ENCODE measurements around the gene MOXD1.

Gene MOXD1

GRCh38 chr6:132418235-132418965 lies 17.1 kb upstream of the MOXD1 start:
- Histone ChIP-seq H3K4me3 (IDR thresholded peaks at IDR 0.05; ENCODE audit: insufficient read depth, low read depth, low read length) (no peak overlapping the region), H3K27me3 (ENCODE audit: insufficient read depth, low read depth) (no peaks in the 10 kb centered on the region), H3K36me3 (ENCODE audit: insufficient read depth) (no peaks in the 10 kb centered on the region), H3K9ac (no peak overlapping the region), H3K4me1 (ENCODE audit: low read depth, poor library complexity, severe bottlenecking) (no peaks in the 10 kb centered on the region), H2AFZ (ENCODE audit: low read depth) (no peak overlapping the region), H4K20me1 (ENCODE audit: insufficient read depth) (no peaks in the 10 kb centered on the region), H3K79me2 (ENCODE audit: insufficient read depth, low read depth) (no peaks in the 10 kb centered on the region), H3K27ac (no peak overlapping the region), H3K4me2 (no peak overlapping the region)
- no peak for TF ChIP-seq CTCF (conservative IDR thresholded peaks at IDR 0.05; ENCODE audit: low read depth, low read length)

- Histone ChIP-seq H3K4me2 (no peak overlapping the region), H4K20me1 (ENCODE audit: insufficient read depth) (no peaks in the 10 kb centered on the region), H3K27ac (no peak overlapping the region), H3K36me3 (ENCODE audit: insufficient read depth) (no peaks in the 10 kb centered on the region), H3K4me3 (IDR thresholded peaks at IDR 0.05; ENCODE audit: insufficient read depth, low read depth, low read length) (no peak overlapping the region), H3K9ac (no peak overlapping the region), H3K27me3 (ENCODE audit: insufficient read depth, low read depth) (no peaks in the 10 kb centered on the region), H3K4me1 (ENCODE audit: low read depth, poor library complexity, severe bottlenecking) (no peaks in the 10 kb centered on the region), H2AFZ (ENCODE audit: low read depth) (no peak overlapping the region), H3K79me2 (ENCODE audit: insufficient read depth, low read depth) (no peaks in the 10 kb centered on the region)
- no peak for TF ChIP-seq CTCF (conservative IDR thresholded peaks at IDR 0.05; ENCODE audit: low read depth, low read length)
Measured at GRCh38 chr6:132414761-132415160, 13.5 kb upstream of the MOXD1 start.

GRCh38 chr6:132414322-132414721 lies 13.0 kb upstream of the MOXD1 start:
- no peaks in the 10 kb centered on the region for H3K27me3 ChIP-seq (ENCODE audit: insufficient read depth, low read depth)

GRCh38 chr6:132413499-132413802 lies 12.2 kb upstream of the MOXD1 start:
- TF ChIP-seq CTCF (conservative IDR thresholded peaks at IDR 0.05; ENCODE audit: low read depth, low read length), result no peak
- Histone ChIP-seq H3K27ac (no peak overlapping the region), H2AFZ (ENCODE audit: low read depth) (no peak overlapping the region)

More at GRCh38 chr6:132414322-132414721, 13.0 kb upstream of the MOXD1 start:
- H3K4me2 ChIP-seq, result no peak overlapping the region
- H3K4me3 ChIP-seq (IDR thresholded peaks at IDR 0.05; ENCODE audit: insufficient read depth, low read depth, low read length), result no peak overlapping the region
- TF ChIP-seq CTCF (conservative IDR thresholded peaks at IDR 0.05; ENCODE audit: low read depth, low read length), result no peak
- H3K4me1 ChIP-seq (ENCODE audit: low read depth, poor library complexity, severe bottlenecking), result no peaks in the 10 kb centered on the region
- no peaks in the 10 kb centered on the region for H4K20me1 ChIP-seq (ENCODE audit: insufficient read depth)
- no peak overlapping the region for H3K9ac ChIP-seq
- no peak overlapping the region for H2AFZ ChIP-seq (ENCODE audit: low read depth)
- H3K27ac ChIP-seq, result no peak overlapping the region
- no peaks in the 10 kb centered on the region for H3K79me2 ChIP-seq (ENCODE audit: insufficient read depth, low read depth)
- no peaks in the 10 kb centered on the region for H3K36me3 ChIP-seq (ENCODE audit: insufficient read depth)

More at GRCh38 chr6:132413499-132413802, 12.2 kb upstream of the MOXD1 start:
- Histone ChIP-seq H3K4me2 (no peak overlapping the region), H3K27me3 (ENCODE audit: insufficient read depth, low read depth) (no peaks in the 10 kb centered on the region), H3K9ac (no peak overlapping the region), H4K20me1 (ENCODE audit: insufficient read depth) (no peaks in the 10 kb centered on the region), H3K79me2 (ENCODE audit: insufficient read depth, low read depth) (no peaks in the 10 kb centered on the region), H3K4me3 (IDR thresholded peaks at IDR 0.05; ENCODE audit: insufficient read depth, low read depth, low read length) (no peak overlapping the region), H3K36me3 (ENCODE audit: insufficient read depth) (no peaks in the 10 kb centered on the region), H3K4me1 (ENCODE audit: low read depth, poor library complexity, severe bottlenecking) (no peaks in the 10 kb centered on the region)
